HG03097 (cell line): ENCODE results near the gene PHF21B.

Source experiments
- ATAC-seq: cut with Tn5 transposase; IDR thresholded peaks from one replicate; pipeline ENCODE4 v1.9.1; 2021; ENCODE audit not compliant: unreplicated experiment, low FRiP score

Gene PHF21B

DNA sequence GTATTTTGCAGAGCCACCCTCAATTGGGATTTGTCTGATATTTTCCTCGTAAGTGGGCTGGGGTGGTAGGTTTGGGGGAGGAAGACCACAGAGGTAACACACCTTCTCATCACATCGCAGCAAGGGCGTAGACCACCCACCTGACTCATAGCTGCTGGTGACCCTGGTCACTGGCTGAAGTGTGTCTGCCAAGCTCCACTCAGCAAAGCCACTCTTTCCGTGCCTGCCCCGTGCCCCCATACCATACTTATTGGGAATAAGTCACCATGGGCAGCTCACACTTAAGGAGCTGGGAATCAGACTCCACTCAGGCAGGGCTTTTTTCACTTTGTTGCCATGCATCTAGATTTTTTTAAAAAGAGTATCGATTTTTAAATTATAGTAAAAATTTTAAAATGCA is 111.6 kb downstream of the PHF21B start:
- no peak for ATAC-seq

DNA sequence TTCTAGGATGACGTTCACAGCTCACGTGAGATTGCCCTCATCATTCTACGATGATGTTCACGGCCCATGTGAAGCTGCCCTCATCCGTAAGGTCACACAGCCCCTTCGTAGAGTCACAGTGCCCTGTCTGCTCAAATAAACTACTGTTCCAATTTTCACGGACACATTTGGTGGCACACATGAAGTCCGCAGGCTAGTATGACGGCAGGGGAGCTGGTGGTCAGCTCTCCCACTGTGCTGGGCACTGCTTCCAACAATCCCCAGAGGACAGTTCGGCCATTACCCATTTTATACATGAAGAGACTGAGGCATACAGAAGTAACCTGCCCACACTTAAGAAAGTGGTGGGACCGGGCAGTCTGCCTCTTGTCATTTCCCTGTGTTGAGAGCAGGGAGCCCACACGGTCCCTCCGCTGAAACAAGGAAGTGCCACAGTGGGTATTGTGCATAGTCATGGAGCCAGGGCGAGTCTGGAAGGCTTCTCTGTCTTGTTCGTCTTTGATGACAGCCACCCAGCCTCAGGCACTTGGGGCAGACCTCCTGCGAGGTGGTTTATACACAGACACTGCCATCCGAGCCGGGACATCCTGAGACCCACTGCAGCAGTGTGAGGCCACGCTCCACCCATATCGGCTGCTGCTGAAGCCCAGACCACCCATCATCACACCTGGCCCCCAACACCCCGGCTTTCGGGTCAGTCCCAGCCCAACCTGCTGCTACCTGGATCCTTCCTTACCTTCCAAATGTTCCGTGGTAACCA is 114.3 kb downstream of the PHF21B start:
- no peak for ATAC-seq

DNA sequence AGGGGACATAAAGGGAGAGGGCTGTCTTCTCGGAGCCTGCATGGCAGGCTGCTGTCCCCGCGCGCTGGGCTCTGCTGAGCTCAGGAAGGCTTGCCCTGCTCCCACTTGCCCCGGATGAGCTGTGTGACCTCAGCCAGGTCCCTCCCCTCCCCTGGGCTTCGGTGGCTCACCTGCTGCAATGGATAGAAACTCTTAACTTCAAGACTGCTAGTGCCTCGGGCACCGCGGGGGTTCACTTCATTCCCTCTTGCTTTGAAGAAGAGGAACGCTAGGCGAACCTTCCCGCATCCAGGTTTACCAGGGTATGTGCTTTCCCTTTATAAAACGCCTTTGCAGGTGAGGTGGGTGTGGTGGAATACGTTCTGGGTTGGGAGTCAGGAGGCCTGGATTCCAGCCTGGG is 115.0 kb downstream of the PHF21B start:
- no peak for ATAC-seq

DNA sequence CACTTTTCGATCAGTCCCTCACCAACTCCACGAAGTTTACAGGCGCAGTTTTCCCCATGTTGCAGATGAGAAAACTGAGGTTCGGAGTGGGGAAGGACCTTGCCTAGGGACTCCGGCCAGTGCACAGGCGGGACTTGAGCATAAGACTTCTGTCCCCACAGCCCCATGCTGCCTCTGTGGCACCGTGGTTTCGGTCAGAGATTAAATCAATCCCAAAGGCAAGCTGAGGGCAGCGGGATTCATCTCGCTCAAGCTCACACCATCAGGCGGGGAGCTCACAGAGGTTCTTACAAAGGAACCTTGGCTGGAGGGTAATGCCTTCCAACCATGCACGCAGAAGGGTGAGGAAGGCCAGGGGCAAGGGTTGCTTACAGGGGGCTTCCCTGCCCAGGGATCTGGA is 115.5 kb downstream of the PHF21B start:
- no peak for ATAC-seq

DNA sequence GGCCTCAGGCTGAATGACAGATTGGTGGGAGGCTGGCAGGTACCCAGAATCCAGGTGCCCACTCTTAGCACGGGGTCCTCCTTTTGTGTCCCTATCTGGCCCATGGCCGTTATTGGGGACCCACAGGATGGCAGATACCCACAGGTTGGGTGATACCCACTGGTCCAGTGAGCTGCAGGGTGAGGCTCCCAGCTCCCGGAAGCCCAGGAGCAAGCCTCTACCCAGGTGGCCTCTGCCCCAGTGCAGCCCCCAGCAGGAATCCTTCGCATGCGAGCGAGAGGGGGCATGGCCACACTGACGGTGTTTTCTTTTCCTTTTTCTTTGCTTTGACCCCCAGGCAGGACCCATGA is 116.1 kb downstream of the PHF21B start:
- no peak for ATAC-seq

DNA sequence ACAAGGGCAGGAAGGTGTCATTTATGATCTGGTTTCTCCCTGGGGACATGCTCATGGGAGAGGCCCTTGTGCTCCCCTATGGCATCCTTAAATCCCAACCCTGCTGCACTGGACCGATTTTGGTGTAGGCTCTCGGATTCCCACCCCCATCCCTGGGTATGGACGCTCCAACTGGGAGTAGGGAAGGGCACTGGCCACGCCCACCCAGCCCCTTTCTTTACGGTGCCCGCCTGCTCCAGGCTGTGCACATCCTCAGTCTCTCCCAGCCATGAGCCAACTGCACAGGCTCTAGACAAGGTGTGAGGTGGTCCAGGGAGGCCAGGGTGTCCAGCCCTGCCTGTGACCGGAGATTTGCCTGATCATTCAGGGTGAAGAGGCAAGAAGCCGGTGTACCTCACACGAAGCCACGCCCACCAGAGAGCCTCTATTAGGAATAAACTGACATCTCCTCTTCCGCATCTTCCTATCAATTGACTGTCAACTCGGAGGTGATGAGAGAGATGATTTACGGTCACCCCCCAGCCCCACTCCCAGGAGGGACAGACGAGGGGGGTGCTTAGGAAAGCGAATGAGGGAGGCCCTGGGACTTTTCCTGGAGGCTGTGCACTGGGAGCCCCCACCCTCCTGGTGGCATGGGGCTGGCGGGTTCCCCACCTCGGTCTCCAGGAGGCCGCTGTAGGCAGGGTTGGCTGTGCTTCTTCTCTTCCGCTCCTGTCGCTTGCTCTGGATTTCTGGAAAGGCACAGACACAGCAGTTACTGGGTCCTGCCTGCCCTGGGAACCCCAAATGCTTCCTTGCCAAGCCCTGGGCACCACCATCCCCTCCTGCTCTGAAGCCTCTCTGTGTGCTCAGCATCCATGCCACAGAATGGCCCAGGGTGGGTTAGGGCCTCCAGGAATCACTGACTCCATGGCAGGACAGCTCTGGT is 116.7 kb downstream of the PHF21B start:
- ATAC-seq = no peak

DNA sequence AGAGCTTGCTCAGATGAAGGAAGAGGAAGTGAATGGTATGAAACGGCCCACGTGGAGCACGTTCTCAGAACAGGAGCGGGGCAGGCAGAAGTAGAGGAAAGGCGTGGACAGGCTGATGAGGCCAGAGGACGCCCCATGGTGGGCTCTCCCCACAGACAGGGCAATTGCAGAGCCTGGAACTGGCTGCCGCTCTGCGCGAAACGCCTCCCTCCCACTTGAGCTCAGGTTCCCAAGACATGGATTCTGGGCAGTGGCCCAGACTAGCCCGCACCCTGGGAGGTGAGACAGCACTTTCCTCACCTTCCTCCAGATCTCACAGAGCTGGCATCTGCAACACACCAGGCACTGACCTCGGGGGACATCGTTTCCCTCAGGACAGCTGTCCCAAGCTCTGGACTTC is 117.6 kb downstream of the PHF21B start:
- no peak for ATAC-seq

DNA sequence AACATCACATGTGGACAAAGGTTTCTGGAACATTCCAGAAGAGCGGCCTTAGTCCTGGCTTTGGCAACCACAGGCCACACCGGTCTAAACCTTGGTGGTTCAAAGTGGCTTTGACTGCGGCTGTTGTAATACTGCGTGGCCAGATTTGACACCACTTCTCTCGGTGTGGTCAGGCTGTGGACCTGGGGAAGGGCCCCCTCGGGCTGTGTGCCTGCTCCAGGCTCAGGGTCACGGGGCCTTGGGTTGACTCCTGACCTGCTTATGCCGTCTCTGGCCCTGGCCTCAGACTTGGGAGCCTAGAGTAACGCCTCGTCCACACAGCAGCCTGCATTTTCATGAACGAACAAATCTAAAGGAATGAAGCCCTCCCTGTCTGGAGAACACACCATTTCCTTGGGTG is 118.0 kb downstream of the PHF21B start:
- ATAC-seq = no peak

DNA sequence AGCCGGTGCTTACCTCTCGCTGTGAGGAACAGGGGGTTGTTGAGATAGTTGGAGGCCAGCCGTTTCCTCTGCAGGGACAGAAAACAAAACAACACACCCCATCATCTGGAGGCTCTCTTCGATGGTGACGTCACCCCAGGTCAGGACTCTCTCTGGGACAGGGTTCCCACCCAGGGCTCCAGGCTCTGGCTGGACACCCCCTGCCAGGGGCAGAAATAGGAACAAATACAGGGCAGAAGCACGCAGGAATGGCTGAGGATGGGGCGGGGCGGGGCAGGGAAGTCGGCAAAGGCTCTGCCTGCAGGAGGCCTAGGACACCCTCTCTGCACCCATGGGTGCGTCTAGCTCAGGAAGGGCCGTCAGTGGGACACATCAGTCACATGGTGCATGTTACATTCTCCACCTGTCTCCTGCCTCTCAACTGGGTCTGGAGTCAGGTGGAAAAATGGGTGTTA is 118.5 kb downstream of the PHF21B start:
- no peak for ATAC-seq

DNA sequence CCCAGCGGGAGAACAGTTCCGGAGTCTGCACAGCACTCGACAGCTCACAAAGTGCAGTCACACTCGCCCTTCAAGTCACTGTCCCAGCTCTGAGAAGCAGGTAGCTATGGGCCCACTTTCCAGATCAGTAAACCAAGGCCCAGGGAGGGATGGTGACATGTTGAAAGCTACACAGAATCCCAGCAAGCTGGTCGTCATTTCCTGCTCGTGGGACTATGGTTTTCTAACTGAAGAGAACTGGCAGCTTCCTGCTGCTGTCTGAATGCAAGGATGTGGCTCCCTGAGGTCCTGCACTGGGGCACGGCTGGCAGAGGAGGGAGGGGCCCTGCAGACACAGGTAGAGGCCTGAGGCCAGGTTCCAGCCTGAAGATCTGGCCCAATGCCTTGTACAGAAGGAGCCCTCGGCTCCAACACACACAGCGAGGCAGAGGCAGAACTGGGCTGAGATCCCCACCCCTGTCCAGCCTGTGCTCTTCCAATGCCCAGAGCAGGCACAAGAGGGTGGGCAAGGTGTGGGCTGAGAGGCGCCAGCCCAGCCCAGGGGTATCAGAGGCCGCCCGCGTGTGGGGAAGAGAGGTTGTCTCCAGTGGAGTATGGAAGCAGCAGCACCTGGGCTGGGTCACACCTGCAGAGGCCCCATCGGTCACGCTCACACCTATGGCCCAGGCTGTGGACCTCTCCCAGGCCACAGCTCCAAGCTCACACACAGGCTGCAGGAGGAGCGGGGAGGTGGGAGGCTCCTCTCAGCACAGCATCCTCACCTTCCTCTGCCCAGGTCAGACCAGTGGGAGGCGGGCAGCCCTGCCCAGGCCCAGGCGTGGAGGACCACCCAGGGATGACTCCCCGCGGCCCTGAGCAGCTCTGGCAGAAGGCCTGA is 119.2 kb downstream of the PHF21B start:
- no peak for ATAC-seq

DNA sequence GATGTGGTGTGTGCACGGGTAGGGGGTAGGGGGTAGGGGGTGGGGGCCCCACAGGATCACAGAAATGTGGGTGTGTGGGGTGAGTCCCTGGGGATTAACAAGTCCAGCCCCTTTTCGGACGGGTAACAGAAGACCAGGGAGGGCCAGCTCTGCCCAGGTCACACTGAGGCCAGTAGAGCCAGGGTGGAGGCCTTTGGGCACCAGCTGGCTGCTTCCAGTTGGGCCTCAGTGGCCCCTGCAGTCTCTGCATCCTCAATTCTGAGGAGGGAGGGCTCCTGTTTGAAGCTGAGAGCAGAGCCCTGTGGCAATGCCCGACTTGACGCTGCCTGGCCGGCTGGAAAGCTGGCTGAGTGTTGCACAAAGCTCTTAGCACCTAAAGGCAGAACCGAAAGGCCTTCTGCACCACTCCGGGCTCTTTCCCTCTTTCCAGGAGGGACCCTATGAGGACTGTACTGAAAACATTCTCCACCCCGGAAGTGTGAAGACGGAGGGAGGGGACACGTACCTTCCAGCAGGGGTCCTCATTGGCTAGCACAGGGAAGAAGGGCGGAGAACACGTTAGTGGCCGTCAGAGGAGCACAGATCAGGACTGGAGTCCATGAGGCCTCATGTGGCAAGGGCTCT is 120.4 kb downstream of the PHF21B start:
- no peak for ATAC-seq

DNA sequence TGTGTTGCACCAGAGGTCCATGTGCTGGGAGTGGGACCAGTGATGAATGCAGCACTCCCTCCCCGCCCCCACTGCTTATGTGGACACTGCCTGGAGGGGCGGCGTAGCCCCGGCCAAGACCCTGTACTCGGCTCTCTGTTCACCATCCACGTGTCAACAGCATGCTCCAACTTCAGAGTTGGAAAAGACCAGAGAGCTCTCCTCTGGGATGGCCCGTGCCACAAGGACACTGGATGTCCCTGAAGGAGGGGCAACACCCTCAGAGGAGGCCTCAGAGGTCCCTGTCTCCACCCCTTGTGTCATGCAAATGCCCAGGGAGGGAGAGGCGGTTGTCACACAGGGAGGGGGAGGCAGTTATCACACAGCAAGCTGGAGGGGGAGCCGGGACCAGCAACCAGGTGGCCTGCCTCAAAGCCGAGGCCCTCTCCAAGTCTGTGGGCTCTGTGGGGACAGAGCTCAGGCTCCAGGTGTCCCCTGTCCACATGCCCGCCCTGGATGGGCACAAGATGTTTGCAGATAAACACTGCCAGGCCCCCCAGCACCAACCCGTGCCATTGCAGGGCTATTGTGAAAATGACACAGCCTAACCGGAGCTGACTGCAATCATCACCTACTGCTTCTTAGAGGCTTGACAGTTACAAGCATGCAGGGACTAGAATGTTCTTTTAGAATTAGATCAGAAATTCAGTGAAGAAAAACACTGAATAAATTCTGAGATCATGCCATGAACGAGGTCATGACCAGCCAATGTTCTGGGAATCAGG is 121.1 kb downstream of the PHF21B start:
- ATAC-seq = no peak

DNA sequence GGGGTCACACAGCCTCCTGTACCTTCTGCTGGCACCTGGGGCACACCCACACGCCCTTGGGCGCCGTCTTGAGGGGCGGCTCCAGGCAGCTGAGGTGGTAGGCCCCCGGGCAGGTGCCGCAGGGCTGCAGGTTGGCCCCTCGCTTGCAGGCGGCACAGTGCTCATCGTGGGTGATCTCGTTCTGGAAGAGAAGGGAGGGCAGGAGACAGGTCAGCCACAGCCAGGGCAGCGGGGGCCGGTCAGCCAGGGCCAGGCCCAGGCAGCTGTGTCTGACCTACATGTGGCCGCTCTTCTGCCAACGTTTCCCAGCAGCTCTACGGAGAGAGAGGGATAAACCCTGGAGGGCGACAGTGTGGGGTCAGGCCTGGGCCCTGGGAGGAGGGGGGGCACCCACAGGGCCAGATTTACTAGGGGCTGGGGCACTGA is 121.9 kb downstream of the PHF21B start:
- ATAC-seq = no peak

DNA sequence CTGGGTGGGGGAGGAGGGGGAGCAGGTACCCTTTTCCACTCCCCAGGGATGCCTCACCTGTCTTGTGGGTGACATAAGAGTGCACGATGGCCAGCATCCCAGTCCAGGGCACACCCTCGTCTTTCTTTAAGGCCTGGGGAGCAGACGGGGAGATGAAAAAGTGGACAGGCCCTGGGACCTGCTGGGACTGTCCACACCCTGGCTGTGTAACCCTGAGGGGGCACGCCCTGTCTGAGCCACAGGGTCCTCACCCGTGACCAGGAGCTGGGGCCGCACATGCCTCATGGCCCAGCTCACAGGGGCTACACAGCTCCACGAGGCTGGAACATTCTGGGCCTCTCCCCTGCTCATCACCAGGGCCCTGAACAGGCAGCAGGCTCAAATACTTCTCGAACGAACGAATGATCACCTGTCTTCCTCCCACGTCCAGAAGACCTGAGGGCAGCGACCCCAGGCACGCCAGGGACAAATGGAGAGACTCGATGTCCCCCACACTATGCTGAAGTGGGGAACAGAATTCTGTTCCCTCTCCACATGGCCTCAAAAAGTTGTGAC is 123.9 kb downstream of the PHF21B start:
- ATAC-seq = no peak

DNA sequence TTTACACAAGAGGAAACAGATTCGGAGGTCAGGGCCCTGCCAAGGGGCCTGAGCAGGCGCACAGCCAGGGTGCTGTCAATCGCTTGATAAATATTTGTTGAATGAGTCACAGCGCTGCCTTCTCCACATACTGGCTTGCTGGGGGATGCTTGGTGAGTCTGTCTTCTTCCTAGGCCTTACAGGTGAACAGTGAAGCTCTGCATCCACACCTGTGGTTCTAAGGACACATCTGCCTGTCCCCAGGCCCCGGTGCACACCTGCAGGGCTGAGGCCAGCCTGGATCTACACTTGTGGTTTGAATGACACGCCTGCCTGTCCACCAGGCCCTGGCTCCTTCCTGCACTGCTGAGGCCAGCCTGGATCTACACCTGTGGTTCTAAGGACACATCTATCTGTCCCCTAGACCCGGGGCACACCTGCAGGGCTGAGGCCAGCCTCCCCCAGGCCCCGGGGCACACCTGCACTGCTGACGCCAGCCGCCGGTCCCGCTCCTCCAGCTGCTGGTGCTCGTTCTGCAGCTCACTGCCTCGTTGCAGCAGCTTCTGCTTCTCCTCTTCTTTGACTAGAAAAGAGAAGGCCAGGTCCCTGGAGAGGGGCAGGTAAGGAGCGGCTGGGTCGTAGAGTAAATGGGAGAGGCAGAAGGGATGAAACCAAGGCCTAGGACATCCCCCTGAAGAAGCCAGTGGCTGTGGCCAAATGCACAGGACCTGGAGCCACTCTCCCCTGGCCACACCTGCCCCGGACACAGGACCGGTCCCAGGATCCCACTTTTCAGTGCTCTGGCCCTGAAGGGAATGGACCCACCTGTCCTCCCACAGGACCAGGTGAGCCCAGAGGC is 124.6 kb downstream of the PHF21B start:
- no peak for ATAC-seq

DNA sequence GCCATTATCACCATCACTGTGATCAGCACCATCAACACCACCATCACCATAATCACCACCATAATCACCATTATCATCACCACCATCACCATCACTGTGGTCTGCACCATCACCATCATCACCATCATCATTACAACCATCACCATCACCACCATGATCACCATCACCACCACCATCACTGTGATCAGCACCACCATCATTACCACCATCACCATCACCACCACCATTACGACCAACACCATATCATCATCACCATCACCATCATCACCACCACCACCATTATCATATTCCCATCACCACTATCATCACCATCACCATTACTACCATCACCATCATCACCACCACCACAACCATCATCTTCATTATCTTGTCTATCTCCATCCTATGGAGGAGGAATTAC is 125.2 kb downstream of the PHF21B start:
- ATAC-seq = no peak

DNA sequence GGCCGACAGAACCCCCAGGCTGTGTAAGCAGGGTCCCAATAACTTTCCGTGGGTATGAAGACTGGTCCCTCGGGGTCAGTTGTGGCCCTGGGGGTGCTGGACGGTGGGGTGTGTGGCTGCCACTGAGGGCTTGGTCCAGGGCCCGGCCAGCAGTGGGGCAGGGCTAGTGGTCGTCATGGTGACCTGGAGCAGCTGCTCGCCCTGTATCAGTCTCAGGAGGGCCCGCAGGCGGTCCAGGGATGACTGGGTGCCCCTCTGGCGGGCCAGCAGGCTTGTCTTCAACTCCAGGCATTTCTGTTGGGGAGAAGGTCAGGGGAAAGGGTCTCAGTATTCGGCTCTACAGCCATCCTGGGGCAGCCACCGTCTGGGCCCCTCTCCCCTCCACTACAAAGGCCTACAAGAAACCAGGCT is 126.8 kb downstream of the PHF21B start:
- ATAC-seq = no peak

DNA sequence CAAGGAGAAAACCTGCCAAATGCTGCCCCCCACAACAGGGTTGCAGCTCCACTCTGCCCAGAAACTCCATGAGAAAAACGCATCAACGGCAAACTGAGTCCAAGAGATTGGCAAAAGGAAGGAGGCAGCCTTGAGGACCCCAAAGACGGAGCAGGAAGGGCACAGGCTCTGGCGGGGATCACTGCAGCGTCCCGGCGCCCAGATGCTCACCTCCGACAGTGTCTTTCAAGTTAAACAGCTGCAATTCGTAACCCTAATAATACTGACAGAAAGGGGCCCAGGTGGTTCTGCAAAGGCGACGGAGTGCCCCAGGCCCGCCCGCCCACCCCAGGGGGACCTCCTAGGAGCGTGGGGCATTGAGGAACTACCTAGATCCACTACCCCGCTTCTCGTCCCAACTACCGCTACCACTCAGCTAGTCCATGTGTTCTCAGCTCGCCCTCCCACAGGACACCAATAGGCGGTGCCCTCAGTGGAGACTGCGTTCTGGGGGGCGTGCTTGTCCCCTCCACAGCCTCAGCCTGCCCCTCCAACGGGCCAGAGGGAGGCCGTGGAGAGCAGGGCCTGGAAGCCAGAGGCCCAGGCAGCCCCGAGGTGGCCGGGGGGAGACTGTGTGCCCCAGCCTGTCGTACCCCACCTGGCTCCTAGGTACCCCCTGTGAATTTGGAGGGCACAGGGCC is 127.4 kb downstream of the PHF21B start:
- no peak for ATAC-seq
